ENCODE data around the gene SPTBN1.

GRCh38 chr2:54444503-54444902, 11.6 kb upstream of the SPTBN1 start:
- TF ChIP-seq CTCF (IDR thresholded peaks at IDR 0.05), result no peak
- no peak for TF ChIP-seq POLR2A (IDR thresholded peaks at IDR 0.05)
